GM23338 (cell line): Measurements from ENCODE around the gene GIGYF2. TPM values are rescaled to one million over a fixed set of nuclear protein-coding genes. Genes with fewer than 3 reads are reported as not detected.

Experiments
- ATAC-seq: fragments of 200-7000 bp; cut with Tn5 transposase; 3 replicates; pipeline ENCODE4 v1.9.1; 2020
- DNase-seq: peaks from one replicate; pipeline ENCODE4 v3.0.0-alpha.2; 2015; ENCODE audit warnings: low spot score
- H2AFZ ChIP-seq: fragments of 200-600 bp; sonication (generic); 2 replicates; pipeline ENCODE4 v1.8.0; 2016; ENCODE audit warnings: antibody characterized with exemption, mild to moderate bottlenecking, moderate library complexity
- H3F3A ChIP-seq: fragments of 200-600 bp; sonication (generic); replicated peaks from 2 replicates; pipeline ENCODE4 v1.8.0; 2017; ENCODE audit warnings: antibody characterized with exemption, mixed run types, low read depth
- H3K27ac ChIP-seq: fragments of 200-600 bp; sonication (generic); 2 replicates; pipeline ENCODE4 v1.6.1; 2016; ENCODE audit warnings: low read depth
- H3K27me3 ChIP-seq: fragments of 200-600 bp; sonication (generic); 2 replicates; pipeline ENCODE4 v1.8.0; 2016; ENCODE audit warnings: mild to moderate bottlenecking, mixed run types, moderate library complexity; ENCODE audit not compliant: insufficient read depth
- H3K36me3 ChIP-seq: fragments of 200-600 bp; sonication (generic); 2 replicates; pipeline ENCODE4 v1.8.0; 2016; ENCODE audit warnings: mild to moderate bottlenecking; ENCODE audit not compliant: insufficient read depth
- H3K4me1 ChIP-seq: fragments of 200-600 bp; sonication (generic); 2 replicates; pipeline ENCODE4 v1.8.0; 2016; ENCODE audit warnings: mild to moderate bottlenecking, moderate library complexity; ENCODE audit not compliant: insufficient read depth
- H3K4me2 ChIP-seq: fragments of 200-600 bp; sonication (generic); 2 replicates; pipeline ENCODE4 v1.7.1; 2017; ENCODE audit warnings: mixed run types
- H3K4me3 ChIP-seq: fragments of 200-600 bp; sonication (generic); 2 replicates; pipeline ENCODE4 v1.6.1; 2016; ENCODE audit warnings: mixed run types
- H3K79me2 ChIP-seq: fragments of 200-600 bp; sonication (generic); replicated peaks from 2 replicates; pipeline ENCODE4 v1.8.0; 2017; ENCODE audit warnings: mild to moderate bottlenecking; ENCODE audit not compliant: insufficient read depth
- H3K9me2 ChIP-seq: fragments of 200-600 bp; sonication (generic); 2 replicates; pipeline ENCODE4 v1.8.0; 2017; ENCODE audit not compliant: insufficient read depth
- H4K20me1 ChIP-seq: fragments of 200-600 bp; sonication (generic); replicated peaks from 2 replicates; pipeline ENCODE4 v1.8.0; 2017; ENCODE audit warnings: mild to moderate bottlenecking; ENCODE audit not compliant: insufficient read depth
- H3K27ac Mint-ChIP-seq: 2 replicates; pipeline ENCODE4 v1.8.0; 2020; ENCODE audit warnings: inconsistent platforms, mild to moderate bottlenecking, moderate library complexity, mixed read lengths
- H3K27me3 Mint-ChIP-seq: 3 replicates; pipeline ENCODE4 v1.8.0; 2022; ENCODE audit warnings: low read depth, mild to moderate bottlenecking, moderate library complexity, mixed read lengths, inconsistent platforms; ENCODE audit not compliant: insufficient read depth, poor library complexity
- H3K36me3 Mint-ChIP-seq: 3 replicates; pipeline ENCODE4 v1.8.0; 2021; ENCODE audit warnings: low read depth, mild to moderate bottlenecking, inconsistent platforms, moderate library complexity, mixed read lengths
- H3K4me1 Mint-ChIP-seq: 3 replicates; pipeline ENCODE4 v1.8.0; 2020; ENCODE audit warnings: mild to moderate bottlenecking, inconsistent platforms, mixed read lengths
- H3K4me3 Mint-ChIP-seq: 3 replicates; pipeline ENCODE4 v1.8.0; 2021; ENCODE audit warnings: moderate library complexity, mild to moderate bottlenecking, inconsistent platforms, mixed read lengths
- H3K9me3 Mint-ChIP-seq: 3 replicates; pipeline ENCODE4 v1.8.0; 2020; ENCODE audit warnings: moderate library complexity, mild to moderate bottlenecking, inconsistent platforms, mixed read lengths
- CREB1 ChIP-seq: fragments of 250-450 bp; sonication (Bioruptor Pico); IDR thresholded peaks from 2 replicates; pipeline ENCODE4 v1.5.0; 2020; ENCODE audit warnings: low read depth, mild to moderate bottlenecking, moderate library complexity
- ETS1 ChIP-seq: IDR thresholded peaks from 2 replicates; pipeline ENCODE4 v1.6.1; 2016; ENCODE audit warnings: antibody characterized with exemption
- EZH2phosphoT487 ChIP-seq: fragments of 200-600 bp; sonication (generic); IDR thresholded peaks from one replicate; pipeline ENCODE4 v1.8.1; 2018; ENCODE audit warnings: antibody characterized with exemption; ENCODE audit not compliant: unreplicated experiment
- JUNB ChIP-seq: IDR thresholded peaks from one replicate; pipeline ENCODE4 v1.6.1; 2016; ENCODE audit warnings: antibody characterized with exemption; ENCODE audit not compliant: unreplicated experiment
- NANOG ChIP-seq: IDR thresholded peaks from 2 replicates; pipeline ENCODE4 v1.6.1; 2016; ENCODE audit warnings: antibody characterized with exemption, borderline replicate concordance
- POLR2AphosphoS5 ChIP-seq: IDR thresholded peaks from 2 replicates; pipeline ENCODE4 v1.6.1; 2016; ENCODE audit warnings: antibody characterized with exemption, low read depth
- REST ChIP-seq: IDR thresholded peaks from one replicate; pipeline ENCODE4 v1.6.1; 2018; ENCODE audit warnings: antibody characterized with exemption; ENCODE audit not compliant: unreplicated experiment
- STAT1 ChIP-seq: IDR thresholded peaks from one replicate; pipeline ENCODE4 v1.6.1; 2016; ENCODE audit warnings: antibody characterized with exemption; ENCODE audit not compliant: unreplicated experiment
- ZNF114 ChIP-seq: fragments of 250-450 bp; sonication (Bioruptor Pico); IDR thresholded peaks from 2 replicates; pipeline ENCODE4 v1.5.0; 2020; ENCODE audit warnings: mild to moderate bottlenecking, moderate library complexity
- ZNF331 ChIP-seq: fragments of 250-450 bp; sonication (Bioruptor Pico); IDR thresholded peaks from 2 replicates; pipeline ENCODE4 v1.5.0; 2020; ENCODE audit warnings: low read depth, mild to moderate bottlenecking, moderate library complexity
- ZNF462 ChIP-seq: fragments of 250-450 bp; sonication (Bioruptor Pico); IDR thresholded peaks from 2 replicates; pipeline ENCODE4 v1.5.0; 2020; ENCODE audit warnings: mild to moderate bottlenecking, moderate library complexity
- polyA plus RNA-seq: library from polyadenylated mRNA; unstranded; fragments of >200 nt; fragmentation: Nextera tagmentation; extraction: Ambion mirVana; gene quantifications from 2 replicates; pipeline ENCODE4 v1.2.1, GENCODE V29; 2016
- total RNA-seq: library from RNA; depleted of rRNA; stranded (reverse); fragments of >200 nt; shearing (Covaris generic); gene quantifications from 2 replicates; pipeline ENCODE4 v1.2.3, GENCODE V29; 2014
- TF ChIP-seq, protein P1 (sequence below), 2 experiments: fragments of 200-600 bp in 1 of 2; sonication (generic) in 1 of 2; conservative IDR thresholded peaks; 2 replicates each; pipeline versions ENCODE4 v1.5.1 to v1.6.1; 2016 to 2017; ENCODE audit warnings: antibody characterized with exemption in 2 of 2, low read depth in 2 of 2, mild to moderate bottlenecking in 2 of 2, moderate library complexity in 1 of 2

Gene GIGYF2
- total and polyA plus RNA-seq, 2 experiments from 2014 or later, result 48.9 to 104 TPM

DNA sequence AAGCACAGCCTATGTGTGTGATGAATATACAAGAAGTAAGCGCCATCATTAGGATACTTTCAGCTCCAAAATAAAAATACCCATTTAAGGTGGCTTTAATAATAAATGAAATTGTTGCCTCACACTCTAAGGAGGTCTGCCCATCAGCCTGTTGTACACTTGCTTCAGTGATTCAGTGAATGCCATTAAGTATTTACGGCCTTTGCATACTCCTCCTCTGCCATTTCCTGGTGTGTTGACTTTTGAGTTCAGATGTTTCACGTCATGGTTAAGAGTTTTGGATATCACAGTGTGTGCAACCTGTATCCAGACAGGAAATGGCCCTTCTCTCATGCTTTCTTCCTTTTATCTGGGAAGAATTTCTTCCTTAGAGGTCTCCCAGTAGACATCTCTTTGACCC, 134.4 kb downstream of the GIGYF2 start:
- Histone ChIP-seq H3K27ac (no peak overlapping the region), H3K4me2 (no peak overlapping the region), H3K9me2 (no peaks in the 10 kb centered on the region), H3K27me3 (no peaks in the 10 kb centered on the region), H3K4me1 (no peaks in the 10 kb centered on the region), H3F3A (no peaks in the 10 kb centered on the region; the same call in 1 of the 2 replicates), H4K20me1 (peaks cover 7% of the 10 kb centered on the region; the same call in 1 of the 2 replicates), H2AFZ (no peak overlapping the region), H3K36me3 (peaks cover 37% of the 10 kb centered on the region), H3K79me2 (no peaks in the 10 kb centered on the region), H3K4me3 (no peak overlapping the region)
- H3K36me3 Mint-ChIP-seq, result peaks cover 21% of the 10 kb centered on the region
- H3K4me1 Mint-ChIP-seq, result no peaks in the 10 kb centered on the region
- TF ChIP-seq JUNB, result no peak
- TF ChIP-seq NANOG, result no peak
- no peak for TF ChIP-seq ZNF114
- no peak for TF ChIP-seq ZNF331 (CRISPR knock-in tag)
- TF ChIP-seq, protein P1, sequence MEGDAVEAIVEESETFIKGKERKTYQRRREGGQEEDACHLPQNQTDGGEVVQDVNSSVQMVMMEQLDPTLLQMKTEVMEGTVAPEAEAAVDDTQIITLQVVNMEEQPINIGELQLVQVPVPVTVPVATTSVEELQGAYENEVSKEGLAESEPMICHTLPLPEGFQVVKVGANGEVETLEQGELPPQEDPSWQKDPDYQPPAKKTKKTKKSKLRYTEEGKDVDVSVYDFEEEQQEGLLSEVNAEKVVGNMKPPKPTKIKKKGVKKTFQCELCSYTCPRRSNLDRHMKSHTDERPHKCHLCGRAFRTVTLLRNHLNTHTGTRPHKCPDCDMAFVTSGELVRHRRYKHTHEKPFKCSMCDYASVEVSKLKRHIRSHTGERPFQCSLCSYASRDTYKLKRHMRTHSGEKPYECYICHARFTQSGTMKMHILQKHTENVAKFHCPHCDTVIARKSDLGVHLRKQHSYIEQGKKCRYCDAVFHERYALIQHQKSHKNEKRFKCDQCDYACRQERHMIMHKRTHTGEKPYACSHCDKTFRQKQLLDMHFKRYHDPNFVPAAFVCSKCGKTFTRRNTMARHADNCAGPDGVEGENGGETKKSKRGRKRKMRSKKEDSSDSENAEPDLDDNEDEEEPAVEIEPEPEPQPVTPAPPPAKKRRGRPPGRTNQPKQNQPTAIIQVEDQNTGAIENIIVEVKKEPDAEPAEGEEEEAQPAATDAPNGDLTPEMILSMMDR (conservative IDR thresholded peaks at IDR 0.05; ENCODE audit: low read depth in 2 of 2), result no peak
- TF ChIP-seq CREB1, result no peak
- no peak for TF ChIP-seq ETS1
- no peak for TF ChIP-seq STAT1
- no peak for TF ChIP-seq EZH2phosphoT487
- no peak for TF ChIP-seq POLR2AphosphoS5
- no peak for TF ChIP-seq ZNF462
- TF ChIP-seq REST, result no peak
- H3K4me3 Mint-ChIP-seq, result no peak overlapping the region
- ATAC-seq (no peak), DNase-seq (no peak)
- peaks cover 3% of the 10 kb centered on the region for H3K27me3 Mint-ChIP-seq
- no peaks in the 10 kb centered on the region for H3K9me3 Mint-ChIP-seq
- H3K27ac Mint-ChIP-seq, result no peak overlapping the region
